A549 (cell line): ENCODE measurements around the gene BCL11B. TPM values are rescaled to one million over a fixed set of nuclear protein-coding genes. Genes with fewer than 3 reads are reported as not detected.

Source experiments
- ATAC-seq, 2 experiments: fragments of 200-7000 bp in 1 of 2; fragments of >200 bp in 1 of 2; cut with Nextera tagmentation in 1 of 2; cut with Tn5 transposase in 1 of 2; 3 replicates each; pipeline versions ENCODE4 v1.8.0 to v1.9.1; 2018 to 2020; ENCODE audit warnings: mild to moderate bottlenecking in 1 of 2, moderate library complexity in 1 of 2
- CTCF ChIA-PET: fragments of 300-600 bp; sonication (Branson Sonifier 250); formaldehyde crosslinking; extraction: SDS; loops from one replicate; lab custom pipeline; 2021; ENCODE audit warnings: antibody characterized with exemption, inconsistent platforms; lab: Yijun Ruan, JAX
- POLR2A ChIA-PET: fragments of 350-600 bp; formaldehyde crosslinking; extraction: SDS; loops from one replicate; lab custom pipeline; 2021; ENCODE audit warnings: antibody characterized with exemption, inconsistent platforms; lab: Yijun Ruan, JAX
- DNase-seq, 2 experiments: peaks; one replicate each; pipeline versions ENCODE4 v3.0.0 to v3.0.0-alpha.2; 2011 to 2016; ENCODE audit warnings: low read depth in 1 of 2, low spot score in 1 of 2
- FAIRE-seq: peaks from 2 replicates; lab custom pipeline; 2011; peaks lifted over from hg19 to GRCh38; lab: Jason Lieb, UNC
- H3K27ac ChIP-seq, 2 experiments: fragments of >200 bp; sonication (Bioruptor Twin); formaldehyde crosslinking; 3 replicates each; pipeline ENCODE4 v1.5.1; 2016 to 2017
- H3K4me1 ChIP-seq: fragments of >200 bp; sonication (Bioruptor Twin); formaldehyde crosslinking; 3 replicates; pipeline ENCODE4 v1.6.1; 2016
- H3K4me2 ChIP-seq: fragments of >200 bp; sonication (Bioruptor Twin); formaldehyde crosslinking; 3 replicates; pipeline ENCODE4 v1.6.1; 2016
- H3K4me3 ChIP-seq: fragments of >200 bp; sonication (Bioruptor Twin); formaldehyde crosslinking; 3 replicates; pipeline ENCODE4 v1.5.1; 2016
- H3K9me3 ChIP-seq: fragments of >200 bp; sonication (Bioruptor Twin); formaldehyde crosslinking; 3 replicates; pipeline ENCODE4 v1.6.1; 2016
- ATOH8 ChIP-seq: fragments of 250-450 bp; sonication (Bioruptor Pico); IDR thresholded peaks from 2 replicates; pipeline ENCODE4 v1.5.0; 2020; ENCODE audit warnings: low read depth, mild to moderate bottlenecking, moderate library complexity
- BCL3 ChIP-seq: fragments of >200 bp; sonication (Bioruptor Twin); formaldehyde crosslinking; IDR thresholded peaks from 3 replicates; pipeline ENCODE4 v1.6.1; 2016
- CBX2 ChIP-seq: fragments of 200-600 bp; sonication (generic); IDR thresholded peaks from 2 replicates; pipeline ENCODE4 v1.6.1; 2016; ENCODE audit warnings: low read depth, mild to moderate bottlenecking, borderline replicate concordance
- CEBPB ChIP-seq, 2 experiments: fragments of >200 bp in 1 of 2; sonication (Bioruptor Twin) in 1 of 2; formaldehyde crosslinking in 1 of 2; IDR thresholded peaks; 2 replicates each; pipeline ENCODE4 v1.6.1; 2012 to 2016
- CHD2 ChIP-seq: fragments of 150-350 bp; IDR thresholded peaks from 2 replicates; pipeline ENCODE4 v1.6.1; 2014; ENCODE audit warnings: low read length; ENCODE audit not compliant: partially characterized antibody
- EP300 ChIP-seq, 2 experiments: fragments of >200 bp; sonication (Bioruptor Twin); formaldehyde crosslinking; IDR thresholded peaks; 2 replicates in 1 of 2; 3 replicates in 1 of 2; pipeline ENCODE4 v1.6.1; 2016 to 2017
- GATA3 ChIP-seq: IDR thresholded peaks from 2 replicates; pipeline ENCODE4 v1.6.1; 2012; ENCODE audit warnings: borderline replicate concordance
- HES2 ChIP-seq: fragments of >200 bp; sonication (Bioruptor Twin); formaldehyde crosslinking; IDR thresholded peaks from 2 replicates; pipeline ENCODE4 v1.6.1; 2016
- HEYL ChIP-seq: fragments of 250-450 bp; sonication (Bioruptor Pico); IDR thresholded peaks from 2 replicates; pipeline ENCODE4 v1.8.0; 2021; ENCODE audit warnings: mild to moderate bottlenecking, moderate library complexity
- HOXA7 ChIP-seq: fragments of 250-450 bp; sonication (Bioruptor Pico); IDR thresholded peaks from 2 replicates; pipeline ENCODE4 v1.5.0; 2020; ENCODE audit warnings: mild to moderate bottlenecking, moderate library complexity
- HOXB13 ChIP-seq: fragments of 250-450 bp; sonication (Bioruptor Pico); IDR thresholded peaks from 2 replicates; pipeline ENCODE4 v1.5.0; 2020; ENCODE audit warnings: low read depth, mild to moderate bottlenecking, moderate library complexity
- NR3C1 ChIP-seq: fragments of >200 bp; sonication (Bioruptor Twin); formaldehyde crosslinking; IDR thresholded peaks from 3 replicates; pipeline ENCODE4 v1.6.1; 2017
- PHF8 ChIP-seq: fragments of 200-600 bp; sonication (generic); IDR thresholded peaks from 2 replicates; pipeline ENCODE4 v1.6.1; 2016; ENCODE audit warnings: low read depth, mild to moderate bottlenecking, antibody characterized with exemption, moderate library complexity, borderline replicate concordance
- POLR2AphosphoS2 ChIP-seq: conservative IDR thresholded peaks from 2 replicates; pipeline ENCODE4 v1.6.1; 2012; ENCODE audit warnings: low read length, improper control_type of control experiment, inconsistent platforms
- RARB ChIP-seq: fragments of 250-450 bp; sonication (Bioruptor Pico); IDR thresholded peaks from 2 replicates; pipeline ENCODE4 v1.8.0; 2021; ENCODE audit warnings: mild to moderate bottlenecking, moderate library complexity
- REST ChIP-seq: fragments of 200-600 bp; sonication (generic); IDR thresholded peaks from 2 replicates; pipeline ENCODE4 v1.6.1; 2016; ENCODE audit warnings: antibody characterized with exemption, mild to moderate bottlenecking, moderate library complexity
- USF2 ChIP-seq: fragments of 450-650 bp; IDR thresholded peaks from 2 replicates; pipeline ENCODE4 v1.6.1; 2014; ENCODE audit warnings: antibody characterized with exemption
- WGBS: methylation state at CpG from one replicate; pipeline ENCODE4 v1.1.6; 2017; ENCODE audit errors: missing lambda C conversion rate; 5-methylcytosine and 5-hydroxymethylcytosine counted together
- polyA plus RNA-seq, 4 experiments: library from polyadenylated mRNA; depleted of rRNA in 3 of 4; stranded (reverse); fragments of >200 nt; fragmentation: RNase III in 1 of 4; extraction: RNeasy Plus Mini Kit Qiagen cat#74134 plus additional on column Dnase treatment in 1 of 4; gene quantifications; 2 replicates in 3 of 4; 3 replicates in 1 of 4; pipeline ENCODE4 v1.2.3, GENCODE V29; 2011 to 2017

Gene BCL11B
- polyA plus RNA-seq, 2 of the 4 experiments (the other 2 are of a cell fraction) = 0.43 to 0.49 TPM

GRCh38 chr14:99280066-99280731 lies 8.2 kb upstream of the BCL11B start:
- CTCF ChIA-PET = interaction anchor here (0.7 to 0.9 kb wide), 2 partner anchors 10 to 40 kb away, joined by 3 to 5 read pairs; no protein-coding TSS in a partner anchor
- H3K4me2 ChIP-seq = no peak overlapping the region
- no peak for DNase-seq
- WGBS = 69% methylated on average over 19 of the region's 19 CpGs
- TF ChIP-seq HOXB13 (CRISPR knock-in tag) (no peak), POLR2AphosphoS2 (no peak), HEYL (CRISPR knock-in tag) (no peak), CEBPB (IDR thresholded peaks at IDR 0.05) (no peak)
- TF ChIP-seq, all 56 proteins: peak for 0
- FAIRE-seq (no peak), ATAC-seq (no peak; a peak in 1 of 6 replicates)
- Histone ChIP-seq H3K9me3 (no peaks in the 10 kb centered on the region), H3K4me1 (peaks cover under 1% of the 10 kb centered on the region; the same call in 1 of the 3 replicates), H3K4me3 (no peak overlapping the region), H3K27ac (no peak overlapping the region)
- POLR2A ChIA-PET = no interaction called here

- Histone ChIP-seq H3K4me3 (no peak overlapping the region), H3K9me3 (no peaks in the 10 kb centered on the region), H3K4me1 (peaks cover 7% of the 10 kb centered on the region), H3K27ac (no peak overlapping the region), H3K4me2 (no peak overlapping the region)
- WGBS = 56% methylated on average over 6 of the region's 6 CpGs
- no peak for FAIRE-seq
- CTCF ChIA-PET = interaction anchor here (0.8 to 1.4 kb wide), 2 partner anchors 12 to 114 kb away, joined by 3 read pairs; no protein-coding TSS in a partner anchor
- no peak for DNase-seq
- TF ChIP-seq GATA3 (no peak), HES2 (no peak), REST (no peak), NR3C1 (no peak), RARB (no peak), ATOH8 (CRISPR knock-in tag) (no peak)
- POLR2A ChIA-PET = no interaction called here
- ATAC-seq = no peak
Measured at GRCh38 chr14:99278836-99279235, 6.8 kb upstream of the BCL11B start.

- no peak overlapping the region for H3K27ac ChIP-seq
- ChIA-PET POLR2A (no interaction called here), CTCF (interaction anchor here (0.6 to 1.5 kb wide), 5 partner anchors 15 to 138 kb away, joined by 3 to 4 read pairs (median 4); no protein-coding TSS in a partner anchor)
- ATAC-seq (no peak), FAIRE-seq (no peak)
- no peak overlapping the region for H3K4me2 ChIP-seq
- H3K9me3 ChIP-seq = no peaks in the 10 kb centered on the region
- H3K4me3 ChIP-seq = no peak overlapping the region
- H3K4me1 ChIP-seq = peaks cover 21% of the 10 kb centered on the region
- TF ChIP-seq EP300 (IDR thresholded peaks at IDR 0.05) (no peak), PHF8 (no peak), POLR2AphosphoS2 (no peak), CBX2 (no peak), BCL3 (no peak), USF2 (no peak), CHD2 (no peak), HOXA7 (CRISPR knock-in tag) (no peak), HOXB13 (CRISPR knock-in tag) (no peak)
- TF ChIP-seq, all 56 proteins: peak for 0
- DNase-seq = no peak
- 34% methylated on average over 2 of the region's 2 CpGs for WGBS
Measured at GRCh38 chr14:99277530-99277929, 5.5 kb upstream of the BCL11B start.
